NCI-H2196 treated with DMSO at 0.1 percent for 48 hours (cell line): ENCODE results near the gene CSNK2B.

Source experiments
- DNase-seq: peaks from one replicate; lab custom pipeline; 2025; ENCODE audit not compliant: unreplicated experiment; lab: John Stamatoyannopoulos, UW

The CSNK2B gene

GRCh38 chr6:31660381-31661261 lies 5.3 kb upstream of the CSNK2B start, which contains the start of gene C6orf47:
C6orf47 (minus strand) TSS chr6:31660778; CDS start chr6:31659947, 831 bp downstream.
- DNase-seq: peak; percentile 51

DNA sequence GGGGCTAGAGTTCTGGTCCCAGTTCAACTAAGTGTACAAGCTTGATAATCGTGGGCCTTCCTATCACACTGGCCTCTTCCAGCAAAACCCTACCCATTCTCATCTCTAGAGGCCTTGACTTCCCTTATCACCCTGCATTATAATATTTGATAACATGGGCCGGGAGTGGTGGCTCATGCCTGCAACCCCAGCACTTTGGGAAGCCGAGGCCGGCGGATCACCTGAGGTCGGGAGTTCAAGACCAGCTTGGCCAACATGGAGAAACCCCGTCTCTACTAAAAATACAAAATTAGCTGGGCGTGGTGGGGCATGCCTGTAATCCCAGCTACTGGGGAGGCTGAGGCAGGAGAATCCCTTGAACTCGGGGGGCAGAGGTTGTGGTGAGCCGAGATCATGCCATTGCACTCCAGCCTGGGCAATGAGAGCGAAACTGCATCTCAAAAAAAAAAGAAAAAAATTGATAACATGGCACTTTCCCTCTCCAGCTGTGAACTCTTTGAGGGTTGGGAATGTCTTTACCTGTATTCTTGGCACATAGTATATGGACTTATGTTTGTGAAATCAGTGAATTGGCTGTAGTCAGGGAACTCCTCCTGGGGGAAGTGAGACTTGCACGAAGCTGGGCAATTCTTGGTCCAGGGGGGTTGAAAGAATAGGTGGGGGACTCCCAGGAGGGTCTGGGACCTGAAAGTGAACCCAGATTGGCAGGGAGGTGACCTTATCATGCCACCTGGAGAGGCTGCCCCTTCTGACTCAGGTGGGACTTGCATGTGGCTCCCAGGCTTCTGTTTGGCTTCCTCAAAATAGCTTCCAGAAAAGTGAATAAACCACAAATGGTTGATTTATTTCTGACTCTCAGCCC lies 4.4 kb upstream of the CSNK2B start:
- no peak for DNase-seq

DNA sequence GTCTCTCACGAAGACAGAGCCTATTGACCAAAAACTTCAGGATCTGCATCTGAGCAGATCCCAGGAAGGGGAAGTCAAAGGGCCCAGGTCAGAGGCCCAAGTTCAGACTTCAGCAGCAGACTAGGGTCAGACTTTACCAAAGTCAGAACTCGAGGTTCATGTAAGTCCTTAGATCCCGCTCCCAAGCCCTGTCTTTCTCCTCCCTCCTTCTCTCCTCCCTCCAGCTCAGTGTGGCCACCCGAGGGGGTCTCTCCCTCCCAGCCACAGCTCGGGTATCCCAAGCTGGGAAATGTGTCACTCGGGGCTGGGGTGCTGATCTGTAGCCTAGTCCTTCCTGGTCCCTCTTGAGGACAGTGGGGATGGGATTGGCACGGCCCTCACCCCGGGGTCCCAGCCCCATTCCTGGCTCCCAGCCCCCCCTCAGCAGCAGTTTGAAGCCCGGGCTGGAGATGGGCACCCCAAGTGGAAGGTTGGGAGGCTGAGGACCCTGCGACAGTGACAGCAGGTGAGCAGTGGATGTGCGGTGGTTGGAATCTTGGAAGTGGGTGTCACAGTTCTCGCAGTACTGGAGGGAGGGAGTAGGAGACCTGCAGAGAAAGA lies 3.7 kb upstream of the CSNK2B start:
- no peak for DNase-seq

GRCh38 chr6:31663126-31663960 lies 2.5 kb upstream of the CSNK2B start:
- DNase-seq: no peak

DNA sequence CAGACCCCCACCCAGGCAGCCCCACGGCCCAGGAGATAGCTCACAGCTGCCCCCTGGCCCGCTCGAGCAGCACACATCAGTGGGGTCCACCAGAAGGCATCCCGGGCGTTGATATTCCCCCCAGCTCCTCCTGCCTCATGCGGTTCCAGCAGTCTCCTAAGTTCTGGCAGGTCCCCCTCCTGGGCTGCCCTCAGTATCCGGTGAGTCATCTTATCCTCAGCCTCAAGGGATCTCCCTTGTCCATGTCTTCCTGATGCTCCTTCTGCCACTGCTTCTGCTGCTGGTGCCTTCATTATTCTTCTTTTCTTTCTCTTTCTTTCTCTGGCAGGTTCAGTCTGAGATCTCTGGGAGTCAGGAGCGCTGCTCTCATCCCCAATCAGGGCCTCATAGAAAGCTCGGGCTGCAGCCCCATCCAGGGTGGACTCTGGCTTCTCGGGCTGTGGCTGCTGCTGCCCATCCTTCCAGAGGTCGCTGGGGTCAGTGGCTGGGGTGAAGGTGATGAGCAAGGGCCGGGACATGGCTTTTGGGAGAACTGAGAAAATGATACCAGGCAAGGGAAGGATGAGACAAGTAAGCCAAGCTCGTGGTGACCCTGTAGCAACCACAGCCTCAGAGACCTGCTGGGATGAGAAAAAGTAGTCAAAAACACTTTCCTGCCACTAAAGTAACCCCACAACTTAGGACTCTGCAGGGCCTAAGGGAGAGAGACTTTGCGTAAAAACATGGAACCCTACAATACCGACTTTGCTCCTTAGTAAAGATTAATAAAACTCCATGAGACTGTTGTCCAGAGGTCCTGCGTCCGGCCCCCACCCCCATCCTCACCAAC lies 1.7 kb upstream of the CSNK2B start:
- no peak for DNase-seq

DNA sequence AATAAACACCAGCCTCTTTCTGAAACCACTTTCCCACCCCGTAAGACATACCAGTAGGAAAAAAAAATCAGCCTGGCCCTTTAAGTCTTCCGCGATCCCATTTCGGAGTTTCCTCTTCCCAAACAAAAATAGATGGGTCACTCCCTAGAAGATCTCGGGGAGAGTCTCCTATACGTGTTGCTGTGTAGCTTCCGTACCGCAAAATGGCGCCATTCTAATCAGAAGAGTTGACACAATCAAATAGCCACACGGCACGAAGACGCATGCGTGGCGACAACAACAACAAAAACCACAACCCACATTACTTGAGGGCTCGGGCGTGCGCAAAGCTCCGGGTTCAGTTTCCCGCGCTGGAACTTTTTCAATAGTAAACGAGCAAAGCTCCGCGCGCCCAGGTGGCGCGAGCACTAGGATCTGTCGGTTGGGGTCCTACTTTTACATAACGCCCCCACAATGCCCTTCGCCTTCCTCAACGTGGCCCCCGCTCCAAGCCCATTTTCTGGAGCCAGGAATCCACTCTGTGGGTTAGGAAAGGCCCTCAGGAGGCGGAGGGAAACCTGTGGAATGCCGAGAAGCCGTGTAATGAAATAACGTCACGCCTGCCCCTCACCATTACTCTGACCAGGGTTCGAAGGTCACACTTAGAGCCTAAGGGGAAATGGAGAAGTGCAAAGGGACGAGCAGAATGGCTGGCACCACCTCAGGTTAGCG lies 935 bp upstream of the CSNK2B start, which contains the start of gene GPANK1:
Gene GPANK1, minus strand, starts transcription at position 208 of the 711 bp plus-strand sequence. CDS start 519 bp downstream, outside the sequence.
- peak; percentile 89 for DNase-seq

GRCh38 chr6:31666337-31666965 lies 571 bp downstream of the CSNK2B start:
- DNase-seq: no peak

DNA sequence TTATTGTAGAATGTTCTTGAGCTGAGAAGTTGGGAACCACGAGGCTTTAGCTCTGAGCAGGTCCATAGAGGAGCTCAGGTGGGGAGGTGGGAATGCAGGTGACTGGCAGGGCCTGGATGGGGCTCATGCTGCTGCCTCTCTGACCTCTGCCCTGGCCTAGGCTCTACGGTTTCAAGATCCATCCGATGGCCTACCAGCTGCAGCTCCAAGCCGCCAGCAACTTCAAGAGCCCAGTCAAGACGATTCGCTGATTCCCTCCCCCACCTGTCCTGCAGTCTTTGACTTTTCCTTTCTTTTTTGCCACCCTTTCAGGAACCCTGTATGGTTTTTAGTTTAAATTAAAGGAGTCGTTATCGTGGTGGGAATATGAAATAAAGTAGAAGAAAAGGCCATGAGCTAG lies 3.8 kb downstream of the CSNK2B start, which contains the start of gene LY6G5B:
Gene LY6G5B, plus strand, starts transcription at position 301 of the 400 bp plus-strand sequence. CDS start 975 bp downstream, outside the sequence.
- no peak for DNase-seq

DNA sequence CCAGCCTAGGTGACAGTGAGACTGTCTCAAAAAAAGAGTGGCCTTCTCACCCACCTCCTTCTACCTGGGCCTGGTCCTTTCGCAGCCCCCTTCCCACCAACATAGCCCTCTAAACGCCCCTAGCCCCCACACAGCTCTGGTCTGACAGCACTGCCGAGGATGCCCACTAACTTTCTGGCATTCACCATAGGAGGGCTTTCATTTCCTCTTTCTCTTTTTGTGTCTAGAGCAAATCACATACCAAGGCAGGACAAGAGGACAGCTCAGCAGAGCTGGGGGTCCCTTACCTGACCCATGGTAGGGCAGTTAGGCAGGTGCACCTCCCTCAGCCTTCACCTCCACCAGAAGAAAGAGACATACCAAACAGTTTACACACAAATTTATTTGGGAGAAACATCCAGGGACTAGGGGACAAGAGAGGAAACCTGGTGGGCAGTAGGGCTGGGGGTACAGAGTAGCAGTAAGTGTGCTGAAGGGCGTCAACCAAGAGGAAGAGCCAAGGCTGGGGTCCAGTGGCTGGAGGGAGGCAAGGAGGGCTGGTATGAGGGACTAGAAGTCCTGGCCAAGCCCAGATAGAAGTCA lies 10.5 kb downstream of the CSNK2B start:
- no peak for DNase-seq

DNA sequence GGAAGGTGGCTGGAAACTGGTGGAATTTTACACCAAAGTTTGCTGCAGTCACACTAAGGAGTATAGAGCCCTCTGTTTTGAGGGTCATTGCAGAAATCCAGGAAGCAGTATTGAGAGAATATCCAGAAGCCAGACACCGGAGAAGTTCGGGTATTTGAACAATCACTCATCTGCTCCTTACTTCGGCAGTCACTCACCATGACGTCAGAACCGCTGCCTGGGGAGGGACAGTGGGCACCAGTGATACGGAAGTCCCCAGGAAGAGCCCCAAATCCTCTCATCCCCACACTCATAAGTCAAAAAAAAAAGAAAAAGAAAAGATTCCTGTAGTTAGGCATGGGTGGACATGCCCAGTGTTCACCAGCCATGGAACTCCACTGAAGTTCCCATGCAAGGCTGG lies 11.0 kb downstream of the CSNK2B start:
- no peak for DNase-seq

GRCh38 chr6:31677955-31678354 lies 12.1 kb downstream of the CSNK2B start:
- DNase-seq: no peak

GRCh38 chr6:31680226-31681134 lies 14.6 kb downstream of the CSNK2B start, which contains the start of gene LY6G5C:
LY6G5C (minus strand) TSS chr6:31681067; CDS start chr6:31680373, 694 bp downstream.
- DNase-seq: peak; percentile 91

DNA sequence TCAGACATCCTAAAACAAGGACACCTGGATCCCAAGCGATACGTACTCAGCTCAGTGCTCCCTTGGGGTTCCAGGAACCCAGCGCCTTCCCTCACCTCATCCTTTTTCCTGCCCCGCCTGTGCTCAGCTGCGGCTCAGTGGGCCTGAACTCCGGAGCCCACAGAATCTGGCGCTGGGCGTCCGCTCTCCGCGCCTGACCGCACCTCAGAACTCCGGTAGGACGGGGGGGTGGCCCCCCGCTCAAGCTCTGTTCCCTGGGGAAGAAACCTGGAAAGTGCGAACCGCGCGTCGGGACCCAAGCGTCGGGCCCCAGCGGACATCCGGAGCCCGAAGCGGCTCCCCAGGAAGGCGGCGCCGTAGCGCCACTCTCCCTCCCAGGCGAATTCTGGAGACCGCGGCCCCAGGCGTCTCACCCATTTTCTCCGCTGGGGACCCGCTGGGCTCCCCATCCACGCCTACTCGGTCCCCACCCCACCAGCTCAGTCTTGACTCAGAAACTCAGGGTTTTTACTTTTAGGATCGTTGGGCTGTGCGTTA lies 15.3 kb downstream of the CSNK2B start:
- DNase-seq: no peak

GRCh38 chr6:31683591-31683990 lies 17.7 kb downstream of the CSNK2B start:
- DNase-seq: no peak

DNA sequence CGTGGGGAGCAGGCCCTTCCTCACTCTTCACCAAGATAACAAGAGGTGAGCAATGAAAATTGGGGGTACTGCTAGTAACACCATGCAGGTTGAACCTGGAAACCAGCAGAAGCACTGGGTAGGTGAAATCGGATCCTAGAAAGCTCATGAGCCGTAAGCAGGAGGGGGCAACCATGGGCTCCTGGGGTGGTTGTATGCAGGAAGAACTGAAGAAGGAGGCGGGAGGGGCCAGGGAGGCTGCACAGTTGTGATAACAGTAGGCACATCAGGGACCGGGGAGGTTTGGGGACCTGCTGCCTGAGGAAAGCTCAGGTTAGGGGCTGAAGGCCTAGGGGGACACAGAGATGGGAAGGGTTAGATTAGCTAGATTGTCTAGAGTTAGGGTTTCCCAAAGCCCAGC lies 20.6 kb downstream of the CSNK2B start:
- DNase-seq: no peak

- DNase-seq: no peak
Observed at GRCh38 chr6:31687321-31687720, 21.4 kb downstream of the CSNK2B start.
